NCI-H2107 treated with DMSO at 0.1 percent for 48 hours (cell line): Measurements from ENCODE around the gene EVA1B.

Source experiments
- DNase-seq: peaks from one replicate; lab custom pipeline; 2025; ENCODE audit not compliant: unreplicated experiment; lab: John Stamatoyannopoulos, UW

The EVA1B gene

DNA sequence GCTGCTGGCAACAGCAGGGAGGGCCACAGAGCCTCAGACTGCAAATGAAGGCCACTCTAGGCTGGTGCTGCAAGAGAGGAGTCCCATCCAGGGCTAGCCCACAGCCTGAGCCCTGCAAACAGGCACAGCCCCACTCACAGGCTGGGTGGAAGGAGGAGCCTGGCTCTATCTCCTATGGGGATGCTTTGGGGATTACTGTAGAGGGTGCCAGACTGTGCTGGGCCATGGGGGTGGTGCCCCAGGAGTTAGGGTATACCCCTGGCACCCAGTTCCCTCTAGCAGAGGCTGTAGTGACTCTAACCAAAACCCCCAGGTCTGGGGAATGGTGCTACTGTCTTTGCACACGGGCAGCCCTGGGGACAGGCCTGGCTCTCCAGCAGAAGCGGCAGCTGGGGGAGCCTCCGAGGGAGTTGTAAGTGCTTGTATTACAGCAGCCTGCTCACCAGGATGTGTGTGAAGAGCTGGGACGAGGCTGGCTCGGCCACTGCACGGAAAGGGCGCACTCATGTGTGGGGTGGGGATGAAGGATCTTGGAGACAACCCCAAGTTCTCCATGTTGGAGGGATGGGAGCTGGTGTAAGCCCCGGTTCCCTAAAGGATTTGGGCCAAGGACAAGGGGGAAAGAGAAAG is 23.4 kb upstream of the EVA1B start:
- DNase-seq = no peak

DNA sequence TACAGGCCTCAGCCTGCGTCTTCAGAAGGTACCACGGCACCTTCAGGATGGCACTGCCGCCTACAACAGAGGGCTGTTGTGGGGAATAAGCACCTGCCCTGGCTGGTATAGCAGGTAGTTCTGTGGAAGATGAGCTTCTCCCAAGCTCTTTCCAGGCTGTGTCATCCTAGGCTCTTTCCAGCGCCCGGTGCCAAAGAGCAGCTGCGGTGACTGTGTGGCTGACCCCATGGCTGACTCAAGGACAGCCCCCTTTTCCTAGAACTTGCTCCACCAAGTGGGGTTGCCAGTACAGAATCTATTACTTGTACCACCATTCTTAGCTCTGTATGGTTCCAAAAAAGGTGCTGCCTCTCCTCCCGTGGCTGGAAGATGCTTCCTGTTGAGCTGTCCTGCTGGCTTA is 21.9 kb upstream of the EVA1B start:
- DNase-seq = no peak

DNA sequence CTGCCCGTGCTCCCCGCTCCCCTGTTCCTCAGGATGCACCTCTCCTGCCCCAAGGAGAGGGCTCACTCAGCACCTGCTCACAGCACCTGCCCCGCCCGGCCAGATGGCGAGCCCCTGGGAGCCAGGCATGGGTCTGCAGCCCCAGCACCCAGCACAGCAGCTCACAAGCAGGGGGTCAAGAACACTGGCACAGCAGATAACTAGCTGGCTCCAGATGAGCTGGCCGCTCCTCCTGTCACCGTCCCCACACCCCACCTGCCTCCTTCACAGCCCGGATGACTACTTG is 20.9 kb upstream of the EVA1B start:
- no peak for DNase-seq

DNA sequence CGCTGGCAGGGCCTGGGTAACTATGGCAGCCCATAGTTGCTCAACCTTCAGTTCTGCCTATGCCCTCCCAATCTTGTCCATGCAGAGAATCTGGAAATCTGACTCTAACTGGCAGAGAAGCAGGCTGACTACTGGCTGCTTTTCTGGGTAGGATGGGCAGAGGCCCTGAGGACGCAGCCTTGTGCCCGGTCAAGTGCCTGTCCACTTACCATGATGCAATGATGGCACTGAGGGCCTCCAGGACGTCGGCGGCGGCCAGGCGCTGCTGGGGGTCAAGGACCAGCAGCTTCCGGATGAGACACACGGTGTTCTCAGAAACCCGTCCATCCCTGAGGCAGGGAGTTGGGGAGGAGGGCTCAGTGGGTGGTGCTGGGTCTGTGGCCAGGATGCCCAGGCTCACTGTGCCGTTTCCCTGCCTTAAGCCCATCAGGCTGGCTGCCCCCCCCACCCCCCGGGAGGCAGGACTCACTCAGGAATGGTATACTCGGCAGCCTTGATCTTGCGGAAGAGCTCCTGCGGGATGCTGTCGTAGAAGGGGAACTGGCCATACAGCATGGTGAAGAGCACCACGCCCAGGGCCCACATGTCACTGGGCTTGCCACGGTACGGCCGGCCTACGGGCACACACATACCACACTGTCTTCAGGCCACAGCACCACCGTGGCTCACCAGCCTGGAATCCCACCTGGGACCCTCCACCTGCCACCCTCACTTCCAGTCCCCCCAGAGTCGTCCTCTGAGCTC is 20.4 kb upstream of the EVA1B start:
- DNase-seq = no peak

DNA sequence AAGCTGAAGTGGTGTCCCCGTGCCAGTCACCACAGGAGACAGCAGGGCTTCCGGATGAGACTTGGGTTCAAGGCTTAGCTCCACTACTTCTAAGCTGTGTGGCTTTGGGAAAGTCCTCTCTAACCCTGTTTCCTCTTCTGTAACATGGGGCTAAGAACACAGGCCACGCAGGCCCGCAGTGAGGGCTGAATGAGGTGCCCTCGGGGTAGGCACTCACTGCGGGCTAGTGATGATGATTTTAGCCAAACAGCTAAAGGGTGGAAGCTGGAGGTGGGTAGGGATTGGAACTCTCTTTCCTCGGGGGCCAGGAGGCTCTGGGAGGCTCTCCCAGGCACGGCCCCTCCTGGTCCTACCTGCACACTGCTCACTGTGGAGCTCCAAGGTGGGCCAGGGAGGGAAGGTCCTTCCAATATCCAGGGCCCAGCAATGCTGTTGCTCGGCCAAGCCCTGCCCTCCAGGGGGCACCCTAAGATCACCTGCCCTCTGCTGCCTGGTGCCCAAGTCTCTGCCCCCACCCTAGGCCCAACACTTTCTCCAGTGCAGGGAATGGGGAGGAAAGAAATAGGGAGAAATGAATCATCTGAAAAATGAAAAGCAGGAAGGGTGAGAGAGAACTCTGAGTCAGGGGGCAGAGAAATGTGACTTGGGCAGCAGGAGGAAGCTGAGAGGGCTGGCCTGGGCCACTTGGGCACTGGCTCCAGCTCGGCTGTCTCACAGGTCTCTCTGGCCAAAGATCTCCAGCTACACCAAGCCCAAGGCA is 19.2 kb upstream of the EVA1B start:
- DNase-seq = peak; percentile 20

DNA sequence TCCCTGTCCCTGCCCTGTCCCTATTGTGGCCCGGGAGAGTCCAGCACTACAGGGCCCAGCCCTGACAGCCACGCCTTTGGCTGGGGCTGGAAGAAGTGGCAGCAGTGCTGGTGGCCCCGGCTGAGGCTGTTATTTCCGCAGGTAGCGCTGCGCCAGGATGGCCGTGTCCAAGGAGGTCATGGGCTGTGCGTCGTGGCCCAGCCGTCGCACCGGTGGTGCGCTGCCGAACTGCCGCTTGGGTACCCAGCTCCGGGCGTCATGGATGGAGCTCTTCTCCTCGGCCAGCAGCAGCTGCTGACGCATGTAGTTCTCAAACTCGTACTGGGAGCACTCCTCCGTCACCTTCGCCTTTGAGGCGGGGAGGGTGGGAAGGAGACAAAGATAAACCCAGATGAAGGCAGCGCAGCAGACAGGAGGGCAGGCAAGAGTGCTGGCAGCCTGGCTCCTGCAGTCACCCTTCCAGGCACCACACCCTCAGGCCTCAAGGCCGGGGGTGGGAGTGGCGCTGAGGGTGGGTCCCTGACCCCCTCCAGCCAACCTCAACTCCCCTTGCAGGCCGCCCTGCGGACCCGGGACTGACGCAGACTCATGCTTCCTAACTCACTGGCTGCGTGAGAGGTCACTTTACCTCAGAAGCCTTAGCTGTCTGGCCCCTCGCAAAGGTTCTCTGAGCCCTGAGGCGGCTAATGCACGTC is 18.3 kb upstream of the EVA1B start:
- no peak for DNase-seq

DNA sequence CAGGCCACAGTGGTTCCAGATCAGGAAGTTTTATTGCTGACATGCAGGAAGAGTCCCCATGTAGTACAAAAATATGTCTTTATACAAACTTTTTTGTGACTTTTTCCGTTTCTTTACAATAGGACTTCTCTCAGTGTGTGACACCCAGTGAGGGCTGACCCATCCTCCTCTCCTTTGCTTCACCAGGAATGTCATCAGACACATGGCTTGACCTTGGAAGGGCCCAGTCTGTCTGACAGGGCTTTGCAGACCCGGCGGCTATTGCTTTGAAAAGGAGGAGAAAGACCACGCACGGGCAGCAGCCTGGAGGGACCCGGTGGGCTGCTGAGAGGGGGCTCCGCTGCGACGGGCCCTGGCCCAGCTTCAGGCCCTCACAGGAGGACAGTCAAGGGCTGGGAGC is 16.2 kb upstream of the EVA1B start:
- no peak for DNase-seq

DNA sequence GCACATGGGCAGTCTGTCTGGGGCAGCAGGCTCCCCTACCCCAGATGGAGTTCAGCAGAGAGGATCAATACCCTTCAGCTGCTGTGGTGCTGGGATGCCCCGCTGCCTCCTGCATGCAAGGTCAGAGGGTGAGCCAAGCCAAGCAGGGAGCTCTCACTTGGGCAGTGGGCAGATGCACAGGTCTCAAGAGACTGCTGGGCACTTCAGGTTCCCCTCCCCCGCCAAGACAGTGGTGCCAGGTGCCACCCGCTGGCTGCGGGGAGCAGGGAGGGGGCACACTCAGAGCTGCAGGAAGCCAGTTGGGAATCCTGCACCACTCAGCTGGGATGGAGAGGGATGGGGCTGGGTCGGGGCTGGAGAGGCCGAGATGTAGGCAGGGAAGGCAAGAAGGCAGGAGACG is 15.8 kb upstream of the EVA1B start:
- no peak for DNase-seq

DNA sequence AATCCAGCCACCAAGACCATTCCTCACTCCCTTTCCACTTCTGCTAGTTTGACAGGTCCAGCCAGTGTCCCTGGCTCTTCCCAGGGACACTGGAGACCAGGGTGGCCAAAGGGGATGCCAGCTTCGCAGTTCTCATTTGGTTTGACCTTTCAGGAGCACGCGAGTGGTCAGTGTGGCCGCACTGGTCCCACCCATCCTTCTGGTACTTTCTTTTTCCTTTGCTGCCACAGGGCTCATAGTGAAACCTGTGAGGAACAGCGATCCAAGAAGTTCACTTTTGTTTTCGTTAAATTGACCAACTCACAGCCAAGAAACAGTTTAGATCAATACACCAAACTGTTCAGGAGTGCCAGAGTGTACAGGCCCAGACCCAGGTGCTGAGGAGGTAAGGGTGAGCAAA is 14.4 kb upstream of the EVA1B start:
- no peak for DNase-seq

DNA sequence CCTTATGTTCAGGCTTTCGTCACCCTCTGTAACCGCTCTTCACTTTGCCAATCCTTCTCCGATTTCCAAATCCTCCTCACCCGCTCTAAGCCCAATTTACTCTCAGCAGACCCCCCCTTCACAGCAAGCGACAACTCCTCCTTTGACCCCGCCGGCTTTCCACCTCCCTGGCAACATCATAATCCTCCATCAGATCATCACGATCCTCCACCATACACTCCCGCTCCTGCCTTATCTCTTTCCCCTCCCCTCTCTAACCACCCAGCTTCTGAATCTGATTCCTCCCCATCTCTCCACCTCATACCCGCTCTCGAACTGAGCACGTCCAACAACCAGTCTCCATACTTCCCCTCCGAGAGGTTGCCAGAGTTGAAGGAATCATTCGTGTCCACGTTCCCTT is 7.5 kb upstream of the EVA1B start:
- DNase-seq = no peak

DNA sequence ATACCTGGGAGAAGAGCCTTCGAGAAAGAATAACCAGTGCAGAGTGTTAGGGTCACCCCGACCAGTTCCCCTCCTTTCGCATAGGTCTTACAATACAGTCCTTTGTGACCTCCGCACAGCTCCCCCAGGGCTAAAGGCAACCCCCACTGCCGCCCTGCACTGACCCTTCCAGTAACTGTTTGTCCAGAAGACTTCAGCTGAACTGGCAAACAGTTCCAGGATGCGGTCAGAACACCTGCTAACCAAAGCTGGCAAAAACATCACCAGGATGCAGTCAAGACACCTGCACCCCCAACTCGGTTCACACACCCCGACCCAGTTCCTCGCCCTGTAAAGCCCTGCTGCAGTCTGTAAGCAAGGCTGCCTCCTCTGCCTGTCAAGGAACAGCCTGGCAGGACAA is 6.4 kb upstream of the EVA1B start:
- DNase-seq = no peak

DNA sequence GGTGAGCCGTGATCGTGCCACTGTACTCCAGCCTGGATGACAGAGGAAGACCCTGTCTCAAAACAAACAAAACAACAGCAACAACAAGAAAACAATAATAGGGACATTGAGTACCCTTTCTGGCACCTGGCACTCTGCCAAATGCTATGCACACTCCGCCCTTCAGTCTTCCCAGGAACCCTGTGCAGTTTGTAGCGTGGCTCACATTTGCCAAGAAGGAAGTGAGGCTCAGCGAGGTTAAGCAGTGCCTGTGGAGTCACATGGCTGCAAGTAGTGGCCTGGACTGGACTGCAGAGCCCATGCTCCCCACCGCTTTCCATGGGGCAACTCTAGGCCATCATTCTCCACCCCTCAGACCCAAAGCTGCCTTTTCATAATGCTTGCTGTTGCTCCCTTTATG is 5.3 kb upstream of the EVA1B start:
- no peak for DNase-seq

DNA sequence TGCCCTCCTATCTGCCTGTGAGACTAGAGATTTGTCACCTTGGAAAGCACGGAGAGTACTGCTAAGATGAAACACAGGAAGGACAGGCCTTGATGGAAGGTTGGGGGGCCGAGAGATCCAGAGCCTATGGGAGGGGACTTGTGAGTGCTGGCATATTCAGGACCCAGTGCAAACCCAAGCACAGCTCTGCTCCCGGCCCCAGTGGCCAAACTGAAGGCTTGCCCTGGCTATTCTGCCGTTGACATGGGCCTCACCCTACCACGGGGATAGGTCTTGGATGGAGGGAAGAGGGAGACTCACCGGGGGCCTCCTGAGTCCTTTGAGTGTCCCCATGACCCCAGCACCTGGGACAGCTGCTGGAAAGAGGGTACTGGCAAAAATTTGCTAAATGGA is 4.6 kb upstream of the EVA1B start:
- DNase-seq = no peak

DNA sequence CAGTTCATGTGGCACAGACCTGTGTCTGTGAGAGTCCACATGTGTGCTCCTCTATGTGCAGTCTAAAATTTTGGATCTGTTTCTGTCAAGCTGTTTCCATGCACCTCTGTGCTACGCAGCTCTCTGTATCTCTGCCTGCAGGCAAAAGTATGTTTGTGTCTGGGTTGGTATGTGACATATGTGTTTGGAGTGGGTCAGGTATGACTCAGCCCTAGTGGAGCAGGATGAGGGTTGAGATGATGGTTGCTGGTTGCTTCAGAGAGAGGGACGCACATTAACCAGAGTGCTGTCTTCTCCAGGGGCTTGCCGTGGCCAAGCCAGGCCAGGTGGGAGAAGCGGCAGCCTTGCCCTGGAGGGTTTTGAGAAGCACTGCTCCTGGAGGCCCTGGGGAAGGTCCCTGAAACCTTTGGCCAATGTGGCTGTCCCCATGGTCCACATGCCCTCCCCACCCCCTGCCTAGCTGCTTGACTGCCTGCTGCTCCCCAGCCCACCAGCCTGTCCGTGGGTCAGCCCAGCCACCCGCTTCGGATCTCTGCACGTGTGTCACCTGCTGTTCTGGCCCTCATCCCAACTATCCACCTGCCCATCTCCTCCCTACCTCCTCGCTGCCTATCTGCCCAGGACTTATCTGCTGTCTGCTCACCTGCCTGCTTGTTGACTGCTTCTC is 4.1 kb upstream of the EVA1B start:
- DNase-seq = no peak

DNA sequence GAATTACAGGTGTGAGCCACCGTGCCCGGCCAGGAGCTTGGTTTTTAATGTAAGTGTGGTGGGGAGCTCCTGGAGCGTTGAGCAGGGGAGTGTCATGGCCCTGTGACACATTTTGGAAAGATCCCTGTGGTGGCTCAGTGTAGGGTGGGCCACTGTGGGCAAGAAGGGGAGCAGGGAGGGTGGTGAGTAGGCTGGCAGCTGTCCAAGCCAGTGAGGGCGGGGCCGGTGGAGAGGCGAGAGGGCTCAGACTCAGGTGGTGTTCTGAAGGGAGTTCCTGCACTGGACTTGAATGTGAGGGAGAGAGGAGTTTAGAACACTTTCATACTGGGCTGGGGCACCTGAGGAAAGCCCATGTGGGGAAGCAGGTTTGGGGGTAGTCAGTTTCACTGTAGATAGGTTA is 3.1 kb upstream of the EVA1B start:
- DNase-seq = no peak

DNA sequence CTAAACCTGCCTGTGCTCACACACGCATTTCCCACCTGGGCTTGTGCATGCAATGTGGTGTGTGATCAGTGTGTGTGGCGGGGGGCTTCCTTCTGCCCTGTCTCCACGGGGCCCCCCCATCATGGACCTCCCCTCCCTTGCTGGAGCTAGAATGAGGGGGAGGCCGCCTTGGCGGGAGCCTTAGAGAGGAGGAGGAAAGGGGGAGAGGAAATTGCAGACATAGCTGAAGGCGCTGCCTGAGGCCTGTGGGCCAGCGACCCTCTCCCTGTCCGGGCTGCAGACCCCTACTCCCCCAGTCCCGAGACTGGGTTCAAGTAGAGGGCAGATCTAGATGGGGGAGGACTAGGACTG is 883 bp upstream of the EVA1B start:
- DNase-seq = no peak

DNA sequence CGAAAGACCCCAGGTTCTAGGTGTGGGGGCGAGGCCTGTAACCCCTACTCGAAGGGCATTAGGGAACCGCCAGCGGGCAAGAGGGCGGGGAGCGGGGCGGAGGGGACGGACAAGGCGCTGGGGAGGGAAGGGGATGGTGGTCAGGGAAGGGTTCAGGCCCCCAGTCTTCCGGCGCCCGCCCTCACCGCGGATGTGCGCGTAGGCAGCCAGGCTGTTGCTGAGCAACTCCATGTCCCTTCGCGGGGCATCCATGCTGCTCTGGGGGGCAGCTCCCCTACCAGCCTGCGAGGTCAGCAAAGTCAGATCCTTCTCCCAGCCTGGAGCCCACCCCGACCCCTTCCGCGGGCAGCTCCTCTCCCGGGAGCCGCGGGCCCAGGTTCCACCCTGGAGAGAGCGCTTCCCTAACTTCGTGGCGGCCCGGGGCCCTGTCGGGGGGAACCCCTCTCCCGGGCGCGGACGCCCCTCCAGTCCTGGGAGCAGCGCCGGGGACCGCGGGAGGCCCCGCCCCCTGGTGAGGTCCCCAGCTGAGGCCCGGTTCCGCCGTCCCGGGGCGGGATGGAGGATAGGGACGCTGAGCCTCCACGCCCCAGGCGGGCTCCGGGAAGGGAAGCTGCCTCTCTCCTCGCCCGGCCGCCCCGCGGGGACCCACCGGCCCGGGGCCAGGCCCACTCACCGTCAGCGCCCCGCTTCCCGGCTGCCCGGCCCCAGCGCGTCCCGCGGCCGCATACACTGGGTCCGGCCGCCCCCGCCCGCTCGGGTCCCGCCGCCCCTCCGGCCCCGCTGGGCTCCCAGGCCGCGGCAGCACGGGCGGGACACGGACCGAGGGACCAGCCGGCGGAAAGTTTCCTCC is 434 bp downstream of the EVA1B start:
- no peak for DNase-seq

DNA sequence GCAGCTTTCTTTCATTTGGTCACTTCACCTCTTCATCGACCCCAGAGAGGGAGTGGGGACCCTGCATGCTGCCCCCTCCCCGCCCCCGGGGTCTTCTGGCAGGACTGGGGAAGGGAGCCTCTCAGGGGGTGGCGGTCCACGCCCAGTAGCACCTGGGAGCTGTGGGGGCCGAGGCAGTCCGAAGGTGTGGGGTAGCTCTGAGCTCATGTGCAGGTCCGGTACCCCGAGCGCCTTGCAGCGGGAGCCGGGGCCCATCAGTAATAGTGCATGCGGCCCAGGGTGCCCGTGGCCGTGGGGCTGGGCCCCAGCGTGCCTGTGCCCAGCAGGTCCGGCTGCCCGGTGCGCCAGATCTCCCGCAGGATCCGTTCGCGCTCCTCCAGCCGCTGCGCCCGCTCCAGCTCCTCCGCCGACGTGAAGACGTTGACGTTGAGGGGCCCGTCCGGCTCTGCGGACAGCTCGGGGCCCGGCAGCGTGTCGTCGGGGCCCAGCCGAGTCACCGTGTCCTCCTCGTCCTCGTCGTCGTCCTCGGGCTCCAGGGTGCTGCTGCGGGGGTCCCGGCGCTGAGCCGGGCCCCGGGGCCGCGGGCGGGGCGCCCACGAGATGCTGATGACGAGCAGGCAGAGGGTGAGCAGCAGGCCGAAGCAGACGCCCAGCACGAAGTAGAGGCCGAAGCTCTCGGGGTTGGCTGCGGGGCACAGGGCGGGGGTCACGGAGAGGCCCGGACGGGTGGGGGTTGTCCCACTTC is 1.2 kb downstream of the EVA1B start:
- DNase-seq = no peak

DNA sequence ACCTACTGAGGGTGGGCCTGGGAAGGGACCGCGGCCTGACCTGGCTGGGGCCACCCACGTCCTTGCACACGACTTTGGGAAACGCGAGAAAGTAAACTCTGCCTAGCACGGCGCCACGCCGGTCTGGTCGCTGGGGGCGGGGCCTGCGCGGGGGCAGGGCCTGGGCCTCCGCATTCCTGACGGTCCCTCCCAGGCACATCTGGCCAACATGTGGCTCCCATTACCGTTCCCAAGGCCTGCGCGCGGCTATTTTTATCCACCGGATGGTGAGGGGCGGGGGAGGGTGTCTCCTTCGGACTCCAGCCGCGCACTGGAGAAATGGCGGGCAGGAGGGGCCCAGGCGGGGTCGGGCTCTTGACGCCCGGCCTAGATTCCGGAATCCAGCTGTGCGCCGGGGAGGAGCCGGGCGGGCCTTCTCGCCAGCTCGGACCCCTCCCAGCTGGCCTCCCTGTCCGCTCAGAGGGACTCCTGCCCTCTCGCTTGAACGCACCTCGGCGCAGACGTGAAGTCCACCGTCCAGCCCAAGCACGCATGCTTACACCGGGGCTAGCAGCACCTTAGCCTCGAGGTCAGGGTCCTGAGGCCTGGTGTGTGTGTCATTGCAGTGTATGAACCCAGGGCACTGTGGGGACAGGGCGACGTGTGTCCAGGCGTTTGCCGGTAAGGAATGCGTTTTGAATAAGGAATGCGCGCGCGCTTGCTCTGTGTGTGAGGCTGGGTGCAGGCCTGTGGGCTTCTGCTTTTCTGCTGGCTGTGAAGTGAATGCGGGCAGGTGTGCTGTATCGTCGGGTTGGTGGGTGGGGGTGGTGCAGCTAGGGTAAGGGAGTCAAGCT is 2.1 kb downstream of the EVA1B start:
- no peak for DNase-seq
